ENCODE data around the gene VPS25.
A peak's percentile ranks its signal among the peaks of the same experiment; 100 is the strongest.

The VPS25 gene

GRCh38 chr17:42772945-42773289 is 332 bp upstream of the VPS25 start:
- peaks cover 24% of the 10 kb centered on the region for H3K36me3 ChIP-seq (ENCODE audit: control insufficient read depth, low read length)
- H3K79me2 ChIP-seq (ENCODE audit: control insufficient read depth, low read length): peaks cover 14% of the 10 kb centered on the region
- no peaks in the 10 kb centered on the region for H3F3A ChIP-seq (ENCODE audit: control insufficient read depth, insufficient read depth)
- peaks cover 14% of the 10 kb centered on the region for H3K4me1 ChIP-seq (ENCODE audit: control insufficient read depth, low read length)
- H3K4me2 ChIP-seq (ENCODE audit: low read length): peak overlapping the region; percentile 83
- H3K4me3 ChIP-seq (ENCODE audit: low read length): peak overlapping the region; percentile 89
- no peaks in the 10 kb centered on the region for H3K9me2 ChIP-seq (replicated peaks; ENCODE audit: control insufficient read depth, low read length)
- no peak overlapping the region for H3K27ac ChIP-seq (ENCODE audit: low read depth, low read length)
- no peaks in the 10 kb centered on the region for H3K9me3 ChIP-seq (ENCODE audit: control insufficient read depth, insufficient read depth, low read length)
- no peak for TF ChIP-seq EZH2phosphoT487 (IDR thresholded peaks at IDR 0.05; ENCODE audit: borderline replicate concordance, low read length)
- TF ChIP-seq, protein P1, sequence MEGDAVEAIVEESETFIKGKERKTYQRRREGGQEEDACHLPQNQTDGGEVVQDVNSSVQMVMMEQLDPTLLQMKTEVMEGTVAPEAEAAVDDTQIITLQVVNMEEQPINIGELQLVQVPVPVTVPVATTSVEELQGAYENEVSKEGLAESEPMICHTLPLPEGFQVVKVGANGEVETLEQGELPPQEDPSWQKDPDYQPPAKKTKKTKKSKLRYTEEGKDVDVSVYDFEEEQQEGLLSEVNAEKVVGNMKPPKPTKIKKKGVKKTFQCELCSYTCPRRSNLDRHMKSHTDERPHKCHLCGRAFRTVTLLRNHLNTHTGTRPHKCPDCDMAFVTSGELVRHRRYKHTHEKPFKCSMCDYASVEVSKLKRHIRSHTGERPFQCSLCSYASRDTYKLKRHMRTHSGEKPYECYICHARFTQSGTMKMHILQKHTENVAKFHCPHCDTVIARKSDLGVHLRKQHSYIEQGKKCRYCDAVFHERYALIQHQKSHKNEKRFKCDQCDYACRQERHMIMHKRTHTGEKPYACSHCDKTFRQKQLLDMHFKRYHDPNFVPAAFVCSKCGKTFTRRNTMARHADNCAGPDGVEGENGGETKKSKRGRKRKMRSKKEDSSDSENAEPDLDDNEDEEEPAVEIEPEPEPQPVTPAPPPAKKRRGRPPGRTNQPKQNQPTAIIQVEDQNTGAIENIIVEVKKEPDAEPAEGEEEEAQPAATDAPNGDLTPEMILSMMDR (IDR thresholded peaks at IDR 0.05; ENCODE audit: low read depth, low read length, poor library complexity, severe bottlenecking): no peak
- H3K27me3 ChIP-seq (ENCODE audit: control insufficient read depth, low read length): no peaks in the 10 kb centered on the region
- H4K20me1 ChIP-seq (ENCODE audit: control insufficient read depth, insufficient read depth, low read depth, low read length): no peaks in the 10 kb centered on the region

- Histone ChIP-seq H3K9me2 (replicated peaks; ENCODE audit: control insufficient read depth, low read length) (no peaks in the 10 kb centered on the region), H3K9me3 (ENCODE audit: control insufficient read depth, insufficient read depth, low read length) (no peaks in the 10 kb centered on the region), H3F3A (ENCODE audit: control insufficient read depth, insufficient read depth) (no peaks in the 10 kb centered on the region; the same call in 1 of the 2 replicates), H3K4me1 (ENCODE audit: control insufficient read depth, low read length) (peaks cover 14% of the 10 kb centered on the region), H3K4me3 (ENCODE audit: low read length) (peak overlapping the region; percentile 89), H4K20me1 (ENCODE audit: control insufficient read depth, insufficient read depth, low read depth, low read length) (no peaks in the 10 kb centered on the region), H3K27me3 (ENCODE audit: control insufficient read depth, low read length) (no peaks in the 10 kb centered on the region), H3K27ac (ENCODE audit: low read depth, low read length) (no peak overlapping the region), H3K36me3 (ENCODE audit: control insufficient read depth, low read length) (peaks cover 32% of the 10 kb centered on the region), H3K4me2 (ENCODE audit: low read length) (peak overlapping the region; percentile 83), H3K79me2 (ENCODE audit: control insufficient read depth, low read length) (peaks cover 14% of the 10 kb centered on the region)
- TF ChIP-seq, protein P1 (IDR thresholded peaks at IDR 0.05; ENCODE audit: low read depth, low read length, poor library complexity, severe bottlenecking): no peak
- TF ChIP-seq EZH2phosphoT487 (IDR thresholded peaks at IDR 0.05; ENCODE audit: borderline replicate concordance, low read length): no peak
These were observed 957 bp downstream of the VPS25 start for GRCh38 chr17:42774066-42774745.

DNA sequence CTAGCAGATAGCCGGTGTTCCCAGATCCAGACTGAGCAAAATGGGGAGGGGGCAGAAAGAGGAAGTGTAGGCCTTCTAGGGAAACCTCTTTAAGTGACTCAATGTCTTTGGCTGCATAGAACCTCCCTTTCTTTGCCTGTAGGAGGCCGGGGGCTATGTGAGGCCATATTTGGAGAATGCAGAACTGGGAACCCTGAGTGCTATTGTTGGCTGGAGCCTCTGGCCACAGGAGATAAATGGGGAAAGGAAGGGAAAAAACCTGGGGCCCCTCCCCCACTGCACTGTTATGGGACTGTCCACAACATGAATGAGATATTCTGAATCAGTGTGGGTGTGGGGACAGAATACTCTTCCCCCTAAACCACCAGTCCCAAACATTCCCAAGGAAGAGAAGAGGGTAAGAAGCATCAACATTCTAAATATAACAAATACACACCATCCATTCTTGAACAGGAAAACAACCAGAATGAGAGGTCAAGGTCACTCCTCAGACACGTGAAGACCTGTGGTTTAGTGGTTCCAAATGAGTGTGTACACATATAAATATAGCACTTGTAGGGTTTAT is 2.4 kb downstream of the VPS25 start:
- H3K27ac ChIP-seq (ENCODE audit: low read depth, low read length): no peak overlapping the region
- peaks cover 14% of the 10 kb centered on the region for H3K79me2 ChIP-seq (ENCODE audit: control insufficient read depth, low read length)
- peaks cover under 1% of the 10 kb centered on the region for H3K27me3 ChIP-seq (ENCODE audit: control insufficient read depth, low read length)
- H3K9me3 ChIP-seq (ENCODE audit: control insufficient read depth, insufficient read depth, low read length): no peaks in the 10 kb centered on the region
- no peaks in the 10 kb centered on the region; the same call in 1 of the 2 replicates for H3F3A ChIP-seq (ENCODE audit: control insufficient read depth, insufficient read depth)
- no peak overlapping the region for H3K4me3 ChIP-seq (ENCODE audit: low read length)
- peaks cover 14% of the 10 kb centered on the region for H3K4me1 ChIP-seq (ENCODE audit: control insufficient read depth, low read length)
- H3K36me3 ChIP-seq (ENCODE audit: control insufficient read depth, low read length): peaks cover 38% of the 10 kb centered on the region
- H3K4me2 ChIP-seq (ENCODE audit: low read length): no peak overlapping the region
- H3K9me2 ChIP-seq (replicated peaks; ENCODE audit: control insufficient read depth, low read length): no peaks in the 10 kb centered on the region
- TF ChIP-seq, protein P1 (IDR thresholded peaks at IDR 0.05; ENCODE audit: low read depth, low read length, poor library complexity, severe bottlenecking): no peak
- TF ChIP-seq EZH2phosphoT487 (IDR thresholded peaks at IDR 0.05; ENCODE audit: borderline replicate concordance, low read length): no peak
- H4K20me1 ChIP-seq (ENCODE audit: control insufficient read depth, insufficient read depth, low read depth, low read length): no peaks in the 10 kb centered on the region
